GM10248 (cell line): Measurements from ENCODE around the gene CHCHD6.

Experiments
- CTCF ChIA-PET: fragments of 300-600 bp; sonication (Branson Sonifier 250); formaldehyde crosslinking; extraction: SDS; loops from one replicate; lab custom pipeline; 2021; ENCODE audit warnings: antibody characterized with exemption; lab: Yijun Ruan, JAX
- POLR2A ChIA-PET: fragments of 350-650 bp; sonication (Branson Sonifier 250); formaldehyde crosslinking; extraction: SDS; loops from one replicate; lab custom pipeline; 2020; ENCODE audit warnings: antibody characterized with exemption; lab: Yijun Ruan, JAX
- DNase-seq: peaks from one replicate; pipeline ENCODE4 v3.0.0; 2012; ENCODE audit errors: extremely low spot score
- TF ChIP-seq, protein P1 (sequence below): IDR thresholded peaks from 2 replicates; pipeline ENCODE4 v1.5.1; 2012; ENCODE audit warnings: mild to moderate bottlenecking, low read depth; ENCODE audit errors: extremely low read depth, missing control alignments, control extremely low read depth

CHCHD6 gene

DNA sequence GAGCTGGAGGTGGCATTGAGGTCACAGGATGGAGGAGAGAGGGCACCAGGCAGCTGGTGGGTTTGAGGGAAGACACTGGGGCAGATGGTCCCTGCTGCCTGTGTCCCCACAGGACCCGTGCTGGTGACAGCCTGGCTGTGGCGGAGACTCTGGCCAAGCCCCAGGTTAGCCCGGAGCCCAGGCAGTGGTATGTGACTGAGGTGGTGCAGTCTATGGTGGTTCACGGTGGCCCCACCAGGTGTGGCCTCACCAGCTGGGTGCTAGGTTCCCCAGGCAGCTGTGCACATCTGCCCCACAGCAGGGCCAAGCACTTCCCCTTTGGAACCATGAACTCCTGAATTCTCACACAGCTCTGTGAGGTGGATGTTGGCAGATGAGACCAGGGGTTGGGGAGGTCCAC is 294.3 kb downstream of the CHCHD6 start:
- CTCF ChIA-PET: interaction anchor here (1.4 kb wide), 1 partner anchor 16 kb away, joined by 6 read pairs; no protein-coding TSS in a partner anchor
- TF ChIP-seq, protein P1, sequence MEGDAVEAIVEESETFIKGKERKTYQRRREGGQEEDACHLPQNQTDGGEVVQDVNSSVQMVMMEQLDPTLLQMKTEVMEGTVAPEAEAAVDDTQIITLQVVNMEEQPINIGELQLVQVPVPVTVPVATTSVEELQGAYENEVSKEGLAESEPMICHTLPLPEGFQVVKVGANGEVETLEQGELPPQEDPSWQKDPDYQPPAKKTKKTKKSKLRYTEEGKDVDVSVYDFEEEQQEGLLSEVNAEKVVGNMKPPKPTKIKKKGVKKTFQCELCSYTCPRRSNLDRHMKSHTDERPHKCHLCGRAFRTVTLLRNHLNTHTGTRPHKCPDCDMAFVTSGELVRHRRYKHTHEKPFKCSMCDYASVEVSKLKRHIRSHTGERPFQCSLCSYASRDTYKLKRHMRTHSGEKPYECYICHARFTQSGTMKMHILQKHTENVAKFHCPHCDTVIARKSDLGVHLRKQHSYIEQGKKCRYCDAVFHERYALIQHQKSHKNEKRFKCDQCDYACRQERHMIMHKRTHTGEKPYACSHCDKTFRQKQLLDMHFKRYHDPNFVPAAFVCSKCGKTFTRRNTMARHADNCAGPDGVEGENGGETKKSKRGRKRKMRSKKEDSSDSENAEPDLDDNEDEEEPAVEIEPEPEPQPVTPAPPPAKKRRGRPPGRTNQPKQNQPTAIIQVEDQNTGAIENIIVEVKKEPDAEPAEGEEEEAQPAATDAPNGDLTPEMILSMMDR: no peak
- DNase-seq: no peak
- POLR2A ChIA-PET: no interaction called here

DNA sequence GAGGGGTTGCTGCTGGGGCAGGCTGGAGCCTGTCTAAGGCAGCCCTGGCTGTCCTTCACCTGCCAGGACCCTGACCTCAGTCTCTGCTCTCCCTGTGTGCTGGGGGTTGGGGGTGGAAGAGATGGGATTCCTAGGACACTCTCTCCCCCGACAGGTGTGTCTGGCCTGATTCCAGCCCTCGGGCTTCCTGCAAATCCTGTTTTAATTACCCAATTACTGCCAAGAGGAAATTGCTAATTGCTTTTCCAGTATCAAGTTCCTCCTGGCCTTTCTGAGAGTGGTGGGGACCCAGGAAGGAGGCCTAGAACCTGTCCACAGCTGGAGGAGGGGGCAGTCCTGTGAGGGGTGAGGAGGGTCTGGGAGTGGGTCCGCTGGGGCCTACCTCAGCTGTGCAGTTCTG is 294.7 kb downstream of the CHCHD6 start:
- TF ChIP-seq, protein P1: no peak
- DNase-seq: no peak
- ChIA-PET POLR2A (no interaction called here), CTCF (interaction anchor here (1.4 kb wide), 1 partner anchor 17 kb away, joined by 6 read pairs; no protein-coding TSS in a partner anchor)

DNA sequence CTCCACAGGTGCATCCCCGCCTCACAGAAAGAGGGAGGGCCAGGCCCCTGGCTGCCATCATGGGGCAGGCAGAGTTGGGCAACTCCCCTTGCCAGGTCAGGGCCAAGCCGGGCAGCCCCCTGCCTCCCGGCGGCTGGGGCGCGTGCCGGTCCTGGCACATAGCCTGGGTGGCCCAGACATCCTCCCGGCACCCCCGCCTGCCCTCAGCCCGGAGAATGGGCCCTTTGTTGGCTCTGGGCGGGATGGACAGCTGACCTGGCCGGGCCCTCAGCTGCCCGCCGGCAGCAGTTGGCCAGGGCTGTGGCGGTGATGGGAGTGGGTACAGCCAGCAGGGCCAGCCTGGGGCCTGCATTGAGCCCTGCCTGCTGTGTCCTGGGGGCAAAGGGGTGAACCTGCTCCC is 295.3 kb downstream of the CHCHD6 start:
- DNase-seq: no peak
- POLR2A ChIA-PET: no interaction called here
- TF ChIP-seq, protein P1: no peak
- CTCF ChIA-PET: no interaction called here

DNA sequence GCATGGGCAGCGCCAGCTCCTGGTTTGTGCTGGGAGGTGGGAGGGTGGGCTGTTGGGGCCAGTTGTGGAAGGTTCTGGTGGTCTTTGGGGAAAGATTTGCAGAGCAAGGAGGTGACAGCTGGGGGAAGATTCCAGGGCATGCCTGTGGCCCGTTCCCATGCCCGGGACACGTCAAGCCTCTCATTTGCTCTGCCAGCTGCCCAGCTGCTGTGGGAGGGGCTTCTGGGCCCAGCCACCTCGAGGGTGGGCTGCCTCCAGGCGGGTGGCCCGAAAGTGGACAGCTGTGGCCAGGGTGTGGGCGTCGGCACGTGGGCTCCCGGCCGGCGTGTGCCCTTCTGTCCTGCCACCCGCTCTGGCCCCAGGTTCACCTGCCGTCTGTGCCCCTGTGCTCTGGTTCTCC is 296.1 kb downstream of the CHCHD6 start:
- ChIA-PET POLR2A (no interaction called here), CTCF (no interaction called here)
- DNase-seq: no peak
- TF ChIP-seq, protein P1: no peak

DNA sequence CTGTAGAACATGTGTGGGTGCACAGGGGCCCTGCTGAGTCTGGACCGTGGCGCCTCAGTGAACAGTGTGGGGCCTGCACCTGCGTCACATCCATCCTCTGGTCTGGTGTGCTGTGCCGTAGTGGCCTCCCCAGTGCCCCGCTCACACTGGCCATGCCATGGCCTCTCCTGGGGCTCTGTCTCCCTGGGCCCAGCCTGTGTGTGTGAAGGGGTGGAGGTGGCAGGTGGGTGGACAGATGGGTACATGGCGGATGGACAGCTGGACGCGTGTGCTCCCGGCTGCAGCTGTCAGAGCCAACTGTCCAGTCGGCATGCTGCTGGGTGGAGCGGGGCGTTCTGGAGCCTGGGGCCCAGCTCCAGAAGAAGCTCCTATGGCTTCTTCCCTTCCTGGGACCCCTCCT is 296.7 kb downstream of the CHCHD6 start:
- no peak for DNase-seq
- CTCF ChIA-PET: interaction anchor here (1.0 kb wide), 1 partner anchor 17 kb away, joined by 3 read pairs; no protein-coding TSS in a partner anchor
- POLR2A ChIA-PET: no interaction called here
- TF ChIP-seq, protein P1: no peak

DNA sequence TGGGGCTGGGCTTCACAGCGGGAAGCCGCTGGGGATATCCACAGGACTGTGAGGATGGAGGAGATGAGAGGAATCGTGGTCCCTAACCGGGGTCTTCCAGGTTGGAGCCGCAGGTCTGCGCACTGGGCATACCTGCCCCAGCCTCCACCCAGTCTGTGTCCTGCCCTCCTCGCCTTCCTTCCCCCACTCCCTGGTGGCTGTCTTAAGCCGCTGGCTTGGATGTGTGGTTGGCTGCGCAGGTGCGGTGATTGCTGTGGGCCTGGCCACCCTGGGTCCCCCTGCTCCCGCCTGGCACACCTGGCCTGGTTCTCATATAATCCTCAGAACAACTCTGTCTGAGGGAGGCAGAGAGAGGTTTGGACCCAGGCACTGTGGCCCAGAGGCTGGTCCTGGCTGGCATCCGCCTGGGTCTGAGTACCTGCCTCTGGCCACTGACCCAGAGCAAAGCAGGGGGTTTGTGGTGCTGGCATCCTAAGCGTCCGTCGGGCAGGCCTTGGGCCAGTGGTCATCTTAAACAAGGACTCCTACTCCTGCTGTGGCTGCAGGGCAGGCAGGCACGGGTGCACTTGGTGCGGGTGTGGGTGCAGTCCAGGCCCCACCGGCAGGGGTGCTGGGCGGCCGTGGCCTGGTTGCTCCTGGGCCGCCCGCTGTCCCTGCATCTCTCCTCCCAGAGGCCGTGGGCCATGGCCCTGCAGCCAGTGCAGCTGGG is 297.6 kb downstream of the CHCHD6 start:
- CTCF ChIA-PET: interaction anchor here (1.0 kb wide), 1 partner anchor 17 kb away, joined by 3 read pairs; no protein-coding TSS in a partner anchor
- POLR2A ChIA-PET: no interaction called here
- TF ChIP-seq, protein P1: no peak
- DNase-seq: no peak
